Spinal cord (tissue), 10 donors: ENCODE measurements around the gene NKX2-2. TPM values are rescaled to one million over a fixed set of nuclear protein-coding genes. Genes with fewer than 3 reads are reported as not detected.

ENCODE experiments used
- DNase-seq, 6 donors: peaks; one replicate each; pipeline versions ENCODE4 v3.0.0 to v3.0.0-alpha.2; 2013 to 2015; ENCODE audit warnings: low spot score in 6 of 6, low read depth in 4 of 6
- H3K27ac ChIP-seq: one replicate; pipeline ENCODE4 v1.5.1; 2013; ENCODE audit warnings: low read depth, low read length, control low read depth
- H3K27me3 ChIP-seq: one replicate; pipeline ENCODE4 v1.6.1; 2013; ENCODE audit warnings: low read length; ENCODE audit not compliant: control insufficient read depth, insufficient read depth
- H3K36me3 ChIP-seq: one replicate; pipeline ENCODE4 v1.6.1; 2013; ENCODE audit warnings: low read length; ENCODE audit not compliant: control insufficient read depth, insufficient read depth
- H3K4me1 ChIP-seq: one replicate; pipeline ENCODE4 v1.6.1; 2013; ENCODE audit warnings: low read length; ENCODE audit not compliant: control insufficient read depth, insufficient read depth
- H3K4me3 ChIP-seq: one replicate; pipeline ENCODE4 v1.5.1; 2013; ENCODE audit warnings: low read depth, low read length, control low read depth
- H3K9me3 ChIP-seq: one replicate; pipeline ENCODE4 v1.6.1; 2013; ENCODE audit warnings: low read length; ENCODE audit not compliant: control insufficient read depth, insufficient read depth
- WGBS: methylation state at CpG from one replicate; pipeline ENCODE4 v1.1.5; 2013; ENCODE audit warnings: missing lambda C conversion rate; ENCODE audit not compliant: insufficient coverage; 5-methylcytosine and 5-hydroxymethylcytosine counted together
- polyA plus RNA-seq, 2 donors: library from polyadenylated mRNA; unstranded; fragments of 120-200 nt; gene quantifications; one replicate each; pipeline ENCODE4 v1.2.1, GENCODE V29; 2013; ENCODE audit not compliant: insufficient read length in 2 of 2
- total RNA-seq, 2 donors: library from RNA; depleted of rRNA in 1 of 2; stranded (reverse); fragments of 120-200 nt in 1 of 2; fragments of >200 nt in 1 of 2; gene quantifications; one replicate each; pipeline versions ENCODE4 v1.2.3 to v1.2.4, GENCODE V29; 2013 to 2014
- donor health status: healthy.

NKX2-2 gene
- total and polyA plus RNA-seq, 4 donors: 3.0 to 52.9 (median 22.2) TPM

DNA sequence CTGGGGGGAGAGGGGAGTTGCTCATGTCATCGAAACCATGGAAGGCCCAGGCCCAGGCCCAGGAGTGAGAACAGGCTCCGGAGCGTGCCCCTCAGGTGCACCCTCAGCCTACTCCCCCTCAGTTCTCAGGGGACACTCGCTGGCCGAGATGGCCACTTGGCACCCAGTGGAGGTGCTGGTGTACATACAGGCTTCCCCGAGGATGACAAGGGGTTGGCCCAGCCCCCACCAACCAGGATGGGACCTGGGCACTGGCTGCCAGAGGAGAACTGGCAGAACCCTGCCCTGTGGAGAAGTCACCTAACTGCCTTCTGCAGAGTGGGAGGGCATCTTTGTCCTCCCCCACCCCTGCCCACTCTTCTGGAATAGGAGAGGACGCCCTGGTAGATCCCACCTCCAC, 9.5 kb downstream of the NKX2-2 start:
- H3K27me3 ChIP-seq: peaks cover 50% of the 10 kb centered on the region
- H3K36me3 ChIP-seq: peaks cover 9% of the 10 kb centered on the region
- H3K4me3 ChIP-seq: no peak overlapping the region
- 95% methylated on average over 3 of the region's 7 CpGs for WGBS
- H3K4me1 ChIP-seq: peaks cover 41% of the 10 kb centered on the region
- H3K27ac ChIP-seq: no peak overlapping the region
- DNase-seq: no peak
- H3K9me3 ChIP-seq: no peaks in the 10 kb centered on the region

DNA sequence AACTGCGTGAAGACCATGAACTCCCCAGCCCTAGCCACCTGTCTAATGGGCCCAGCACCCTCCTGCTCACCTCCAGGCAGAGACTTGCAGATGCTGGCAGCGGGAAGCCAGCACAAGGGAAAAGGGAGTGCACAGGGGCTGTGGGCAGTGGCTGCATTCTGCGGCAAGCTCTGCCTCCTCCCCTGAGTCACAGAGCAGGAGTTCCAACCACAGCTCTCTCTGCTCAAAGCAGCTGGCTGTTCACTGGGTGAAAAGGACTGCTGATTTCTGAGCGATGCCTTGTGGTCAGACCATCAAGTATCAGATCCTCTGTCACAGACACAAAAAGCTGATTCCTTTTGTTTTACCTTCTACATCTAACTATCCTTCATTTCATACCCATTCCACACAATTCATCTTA, 10.5 kb downstream of the NKX2-2 start:
- WGBS: 77% methylated on average over 3 of the region's 4 CpGs
- peaks cover 9% of the 10 kb centered on the region for H3K36me3 ChIP-seq
- H3K4me3 ChIP-seq: no peak overlapping the region
- DNase-seq: no peak
- peaks cover 41% of the 10 kb centered on the region for H3K27me3 ChIP-seq
- H3K4me1 ChIP-seq: peaks cover 35% of the 10 kb centered on the region
- no peak overlapping the region for H3K27ac ChIP-seq
- no peaks in the 10 kb centered on the region for H3K9me3 ChIP-seq

DNA sequence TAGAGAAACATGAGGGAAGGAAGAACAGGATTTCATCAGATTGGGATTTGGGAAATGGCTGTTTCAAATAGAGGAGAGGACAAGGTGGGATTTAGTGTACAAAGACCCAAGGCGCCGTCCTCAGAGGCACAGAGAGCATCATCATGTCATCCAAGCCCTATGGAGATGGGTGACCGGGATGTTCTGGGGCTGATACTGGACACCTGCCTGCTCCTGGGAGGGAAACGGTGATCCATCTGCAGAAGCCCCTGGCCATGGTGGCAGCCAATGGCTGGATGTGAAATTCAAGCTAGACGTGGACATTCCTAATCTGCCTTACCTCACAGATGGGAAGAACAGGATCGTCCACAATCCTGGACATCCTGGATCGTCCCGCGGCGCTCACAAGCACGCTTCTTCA, 12.7 kb downstream of the NKX2-2 start:
- DNase-seq: no peak
- Histone ChIP-seq H3K4me1 (peaks cover 20% of the 10 kb centered on the region), H3K36me3 (peaks cover 9% of the 10 kb centered on the region), H3K27ac (no peak overlapping the region), H3K9me3 (no peaks in the 10 kb centered on the region), H3K27me3 (peaks cover 19% of the 10 kb centered on the region), H3K4me3 (no peak overlapping the region)
- WGBS: 94% methylated on average over 11 of the region's 11 CpGs

DNA sequence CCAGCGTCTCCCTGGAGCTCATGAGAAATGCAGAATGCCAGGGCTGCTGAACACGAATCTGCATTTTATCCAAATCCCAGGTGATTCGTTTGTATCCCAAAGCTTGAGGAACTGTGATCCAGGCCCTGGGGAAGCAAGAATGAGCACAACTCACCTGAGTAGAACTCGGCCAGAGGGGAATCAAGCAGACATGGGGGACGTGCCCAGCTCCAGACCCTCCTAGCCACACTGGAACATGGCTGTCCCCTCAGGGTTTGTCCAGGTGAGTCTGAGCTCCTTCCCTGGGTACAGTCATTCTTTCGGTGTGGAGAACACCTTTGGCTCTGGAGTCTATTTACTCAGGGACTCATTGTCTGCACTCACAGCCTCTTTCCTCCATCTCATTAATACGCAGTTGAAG, 13.3 kb downstream of the NKX2-2 start:
- WGBS: 87% methylated on average over 5 of the region's 7 CpGs
- DNase-seq: no peak
- no peaks in the 10 kb centered on the region for H3K9me3 ChIP-seq

DNA sequence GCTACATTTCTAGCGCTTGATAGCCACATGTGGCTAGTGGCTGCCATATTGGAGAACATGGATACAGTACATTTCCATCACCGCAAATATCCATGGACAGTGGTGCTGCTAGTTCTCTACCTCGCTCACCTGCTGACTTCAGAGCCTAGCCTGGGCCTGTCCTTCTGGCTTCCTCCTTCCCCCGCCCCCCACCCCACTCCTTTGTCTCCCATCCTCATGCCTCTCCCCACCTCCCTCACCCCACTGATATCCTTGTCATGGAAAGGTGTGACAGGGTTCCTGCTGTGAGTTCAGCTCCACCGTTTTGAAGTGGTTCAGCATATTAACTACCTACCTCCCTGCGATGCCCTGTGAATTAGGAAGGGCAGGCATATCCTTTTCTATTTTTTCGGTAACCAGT, 14.2 kb downstream of the NKX2-2 start:
- H3K4me1 ChIP-seq: peaks cover 6% of the 10 kb centered on the region
- no peaks in the 10 kb centered on the region for H3K9me3 ChIP-seq
- no peak overlapping the region for H3K27ac ChIP-seq
- WGBS: 90% methylated on average over 3 of the region's 7 CpGs
- peaks cover 9% of the 10 kb centered on the region for H3K36me3 ChIP-seq
- peaks cover 11% of the 10 kb centered on the region for H3K27me3 ChIP-seq
- H3K4me3 ChIP-seq: no peak overlapping the region
- no peak for DNase-seq

More for the DNA sequence above, 13.3 kb downstream of the NKX2-2 start:
- no peak overlapping the region for H3K4me3 ChIP-seq
- peaks cover 14% of the 10 kb centered on the region for H3K4me1 ChIP-seq
- peaks cover 15% of the 10 kb centered on the region for H3K27me3 ChIP-seq
- peaks cover 9% of the 10 kb centered on the region for H3K36me3 ChIP-seq
- no peak overlapping the region for H3K27ac ChIP-seq

DNA sequence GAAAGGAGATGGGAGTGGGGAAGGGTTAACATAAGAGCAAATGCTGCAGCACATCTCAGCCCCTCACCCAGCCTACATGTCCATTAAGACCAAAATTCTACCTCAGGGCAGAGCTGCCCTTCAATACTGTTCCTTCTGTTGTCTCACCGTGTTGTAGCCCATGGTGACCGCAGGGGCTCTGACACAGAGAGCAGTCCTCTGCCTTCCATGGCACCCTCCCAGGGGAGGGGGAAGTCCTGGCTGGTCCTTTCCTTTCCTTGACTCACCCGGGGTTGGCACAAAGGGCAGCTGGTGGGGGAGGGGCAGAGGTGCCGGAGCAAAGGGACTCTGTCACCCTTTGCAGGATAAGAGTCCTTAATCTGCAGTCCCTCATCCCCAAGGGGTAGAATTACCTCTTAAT, 15.2 kb downstream of the NKX2-2 start:
- H3K27ac ChIP-seq: no peak overlapping the region

DNA sequence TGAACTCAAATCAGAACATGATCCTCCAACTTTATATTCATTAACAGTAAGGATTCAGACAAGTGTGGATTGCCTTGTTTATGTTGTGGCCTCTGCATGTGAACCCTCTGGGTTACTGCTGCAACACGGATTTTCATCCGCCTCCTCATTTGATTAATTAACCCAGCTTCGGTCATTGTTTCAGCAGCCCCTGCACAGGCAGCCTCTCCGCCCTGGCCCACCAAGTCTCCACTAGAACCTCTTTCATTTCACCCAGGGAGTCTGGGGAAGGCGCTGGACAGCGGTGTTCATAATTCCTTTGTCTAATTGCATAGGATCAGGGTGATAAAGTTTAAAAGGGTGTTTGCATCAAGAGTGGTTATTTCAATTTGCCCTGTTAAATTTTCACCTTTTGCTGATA, 15.7 kb downstream of the NKX2-2 start:
- no peaks in the 10 kb centered on the region for H3K4me1 ChIP-seq
- no peaks in the 10 kb centered on the region for H3K9me3 ChIP-seq
- 40% methylated on average over 1 of the region's 6 CpGs for WGBS
- H3K36me3 ChIP-seq: peaks cover 6% of the 10 kb centered on the region
- H3K27ac ChIP-seq: no peak overlapping the region
- H3K27me3 ChIP-seq: peaks cover 6% of the 10 kb centered on the region
- no peak for DNase-seq
- H3K4me3 ChIP-seq: no peak overlapping the region

More for the DNA sequence above, 15.2 kb downstream of the NKX2-2 start:
- Histone ChIP-seq H3K27me3 (peaks cover 6% of the 10 kb centered on the region), H3K36me3 (peaks cover 6% of the 10 kb centered on the region), H3K9me3 (no peaks in the 10 kb centered on the region), H3K4me3 (no peak overlapping the region), H3K4me1 (no peaks in the 10 kb centered on the region)
- DNase-seq: no peak
- no CpG with 5 or more reads among the region's 4 CpGs for WGBS

DNA sequence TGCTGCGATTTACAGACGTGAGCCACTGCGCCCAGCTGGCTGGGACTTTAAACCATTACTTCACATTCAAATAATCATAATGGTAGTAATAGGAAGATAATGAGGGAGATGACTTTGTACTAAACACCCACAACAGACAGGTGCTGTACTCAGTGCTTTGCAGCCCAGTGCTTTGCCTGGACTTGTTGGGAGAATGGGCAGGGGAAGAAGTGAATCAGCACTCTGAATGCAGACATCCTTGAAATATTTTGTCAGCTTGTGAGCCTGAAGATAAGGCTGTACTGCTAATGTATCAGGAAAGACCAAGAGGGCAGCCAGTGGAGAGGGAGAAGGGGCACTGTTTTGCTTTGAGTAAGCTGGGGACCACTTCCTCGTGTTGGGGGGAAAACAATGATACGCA, 17.4 kb downstream of the NKX2-2 start:
- H3K27ac ChIP-seq: no peak overlapping the region

DNA sequence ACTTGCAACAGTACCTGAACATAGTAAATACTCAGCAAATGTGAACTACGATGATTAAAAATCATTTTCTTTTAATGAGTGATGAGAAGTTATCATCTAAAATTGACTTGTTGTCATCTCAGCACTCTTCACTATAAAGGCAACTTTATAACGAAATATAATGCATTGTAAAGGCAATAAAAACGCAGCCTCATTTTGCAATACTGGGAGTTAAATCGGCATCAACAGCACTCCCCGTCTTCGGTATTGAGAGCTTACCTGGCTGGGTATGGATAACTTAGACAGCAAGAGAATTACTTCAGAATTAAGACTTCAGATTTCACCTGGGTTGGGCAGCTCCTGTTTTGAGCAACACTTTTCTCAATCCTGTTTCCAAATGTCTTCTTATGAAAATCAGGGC, 20.8 kb downstream of the NKX2-2 start:
- no peaks in the 10 kb centered on the region for H3K36me3 ChIP-seq
- no peak overlapping the region for H3K27ac ChIP-seq
- no peaks in the 10 kb centered on the region for H3K9me3 ChIP-seq
- WGBS: 93% methylated on average over 4 of the region's 6 CpGs
- H3K27me3 ChIP-seq: no peaks in the 10 kb centered on the region
- no peak overlapping the region for H3K4me3 ChIP-seq
- no peaks in the 10 kb centered on the region for H3K4me1 ChIP-seq
- DNase-seq: no peak

More for the DNA sequence above, 17.4 kb downstream of the NKX2-2 start:
- Histone ChIP-seq H3K9me3 (no peaks in the 10 kb centered on the region), H3K4me1 (no peaks in the 10 kb centered on the region), H3K27me3 (no peaks in the 10 kb centered on the region), H3K4me3 (no peak overlapping the region), H3K36me3 (peaks cover 5% of the 10 kb centered on the region)
- DNase-seq: no peak
- WGBS: no CpG with 5 or more reads among the region's 5 CpGs

DNA sequence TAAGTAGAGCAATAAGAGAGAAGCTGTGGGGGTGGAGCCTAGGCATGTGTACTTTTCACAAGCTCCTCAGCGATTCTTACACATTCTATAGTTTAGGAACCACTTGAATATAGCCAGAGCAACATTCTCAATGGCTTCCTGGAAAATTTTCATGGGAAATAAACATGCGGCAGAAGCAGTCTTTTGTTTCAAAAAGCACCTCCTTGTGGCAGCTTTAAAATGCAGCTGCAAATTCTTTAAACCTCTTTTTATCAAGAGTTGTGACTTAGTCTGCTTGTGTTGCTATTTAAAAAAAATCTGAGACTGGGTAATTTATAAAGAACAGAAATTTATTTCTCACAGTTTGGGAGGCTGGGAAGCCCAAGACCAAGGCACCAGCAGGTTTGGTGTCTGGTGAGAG, 23.8 kb downstream of the NKX2-2 start:
- Histone ChIP-seq H3K9me3 (no peaks in the 10 kb centered on the region), H3K27ac (no peak overlapping the region), H3K36me3 (no peaks in the 10 kb centered on the region), H3K4me3 (no peak overlapping the region), H3K27me3 (no peaks in the 10 kb centered on the region), H3K4me1 (no peaks in the 10 kb centered on the region)
- WGBS: no CpG with 5 or more reads among the region's 2 CpGs
- DNase-seq: peak in 1 of 6 donors; percentile 58
